NCI-H345 (cell line): ENCODE results near the gene BCL6B.
"Not testable (repeated sequence)": the region's sequence is repeated elsewhere in the genome, so short reads cannot be mapped to it uniquely, and the experiment has no call there.

Experiments
- DNase-seq: peaks from one replicate; lab custom pipeline; 2025; lab: John Stamatoyannopoulos, UW

BCL6B gene, protein sequence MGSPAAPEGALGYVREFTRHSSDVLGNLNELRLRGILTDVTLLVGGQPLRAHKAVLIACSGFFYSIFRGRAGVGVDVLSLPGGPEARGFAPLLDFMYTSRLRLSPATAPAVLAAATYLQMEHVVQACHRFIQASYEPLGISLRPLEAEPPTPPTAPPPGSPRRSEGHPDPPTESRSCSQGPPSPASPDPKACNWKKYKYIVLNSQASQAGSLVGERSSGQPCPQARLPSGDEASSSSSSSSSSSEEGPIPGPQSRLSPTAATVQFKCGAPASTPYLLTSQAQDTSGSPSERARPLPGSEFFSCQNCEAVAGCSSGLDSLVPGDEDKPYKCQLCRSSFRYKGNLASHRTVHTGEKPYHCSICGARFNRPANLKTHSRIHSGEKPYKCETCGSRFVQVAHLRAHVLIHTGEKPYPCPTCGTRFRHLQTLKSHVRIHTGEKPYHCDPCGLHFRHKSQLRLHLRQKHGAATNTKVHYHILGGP

DNA sequence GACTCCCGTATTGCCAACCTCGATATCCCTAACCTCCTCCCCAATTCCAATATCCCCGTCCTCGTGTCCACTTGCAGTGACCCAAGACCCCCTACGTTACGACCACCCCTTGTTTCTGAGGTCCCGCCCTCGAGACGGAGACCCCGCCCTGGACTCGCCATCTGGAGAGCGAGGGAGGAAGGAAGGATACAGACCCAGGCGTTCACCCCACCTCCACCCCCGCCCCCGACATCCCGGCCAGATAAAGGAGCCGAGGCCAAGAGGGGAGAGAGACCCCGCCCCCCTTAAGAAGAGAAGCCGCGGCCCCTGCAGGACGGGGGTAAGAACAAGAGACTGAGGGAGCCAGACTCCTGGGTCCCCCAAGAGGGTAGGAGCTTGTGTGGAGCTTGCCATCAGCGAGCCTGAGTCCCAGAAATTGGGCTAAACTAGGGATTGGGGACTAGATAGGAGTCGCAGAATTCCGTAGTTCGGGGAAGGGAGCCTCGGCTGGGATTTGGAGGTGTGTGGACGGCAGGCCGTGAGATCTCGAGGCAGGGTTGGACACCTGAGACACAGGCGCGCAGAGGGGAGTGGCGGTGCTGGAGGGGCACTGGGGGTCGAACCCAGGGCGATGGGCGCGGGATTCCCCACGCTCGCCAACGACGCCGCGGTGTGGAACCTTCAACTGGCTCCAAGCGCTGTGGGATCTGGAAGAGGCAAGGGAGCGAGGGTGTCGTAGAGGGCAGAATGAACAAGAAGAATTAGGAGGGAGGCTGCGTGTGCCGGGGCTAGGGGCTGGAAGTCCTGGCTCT, at the start of gene BCL6B:
Gene BCL6B, plus strand, starts transcription at position 270 of the 791 bp plus-strand sequence. CDS start 622 bp downstream, outside the sequence.
- peak; percentile 49 for DNase-seq

DNA sequence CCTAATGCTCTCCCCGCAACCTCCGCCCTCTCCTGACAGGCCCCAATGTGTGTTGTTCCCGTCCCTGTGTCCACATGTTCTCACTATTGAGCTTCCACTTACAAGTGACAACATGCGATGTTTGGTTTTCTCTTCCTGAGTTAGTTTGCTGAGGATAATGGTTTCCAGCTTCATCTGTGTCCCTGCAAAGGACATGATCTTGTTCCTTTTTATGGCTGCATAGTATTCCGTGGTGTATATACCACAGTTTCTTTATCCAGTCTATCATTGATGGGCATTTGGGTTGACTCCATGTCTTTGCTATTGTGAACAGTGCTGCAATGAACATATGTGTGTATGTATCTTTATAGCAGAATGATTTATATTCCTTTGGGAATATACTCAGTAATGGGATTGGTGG, 43.4 kb upstream of the BCL6B start:
- not testable (repeated sequence) for DNase-seq

DNA sequence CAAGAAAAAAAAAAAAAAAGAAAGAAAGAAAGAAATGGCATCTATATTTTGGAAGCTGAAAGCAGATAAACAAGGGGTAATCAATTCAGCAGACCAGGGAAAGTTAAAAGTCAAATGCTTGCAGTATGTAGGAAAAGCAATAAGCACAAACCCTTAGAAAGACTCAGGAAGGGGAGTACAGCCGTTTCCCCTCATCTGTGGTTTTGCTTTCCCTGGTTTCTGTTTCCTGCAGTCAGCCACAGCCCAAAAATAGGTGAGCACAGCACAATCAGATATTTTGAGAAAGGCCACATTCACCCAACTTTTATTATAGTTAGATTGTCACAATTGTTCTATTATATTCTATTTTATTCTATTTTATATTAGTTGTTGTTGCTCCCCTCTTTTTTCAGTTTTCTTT, 41.4 kb upstream of the BCL6B start:
- no peak for DNase-seq

GRCh38 chr17:6985266-6985665, 37.6 kb upstream of the BCL6B start:
- DNase-seq, result no peak

GRCh38 chr17:6986676-6987075, 36.2 kb upstream of the BCL6B start:
- no peak for DNase-seq

DNA sequence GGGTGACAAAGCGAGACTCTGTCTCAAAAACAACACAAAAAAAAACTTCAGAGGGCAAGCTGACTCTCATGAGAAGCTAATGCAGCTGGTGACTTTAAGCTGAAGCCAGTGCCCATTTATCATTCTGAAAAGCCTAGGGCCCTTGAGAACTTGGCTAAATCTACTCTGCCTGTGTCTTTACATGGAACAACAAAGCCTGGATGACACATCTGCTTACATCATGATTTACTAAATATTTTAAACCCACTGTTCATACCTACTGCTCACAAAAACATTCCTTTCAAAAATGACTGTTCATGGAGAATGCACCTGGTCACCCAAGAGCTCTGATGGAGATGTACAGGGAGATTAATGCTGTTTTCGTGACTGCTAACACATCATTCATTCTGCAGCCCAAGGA, 33.1 kb upstream of the BCL6B start:
- no peak for DNase-seq

DNA sequence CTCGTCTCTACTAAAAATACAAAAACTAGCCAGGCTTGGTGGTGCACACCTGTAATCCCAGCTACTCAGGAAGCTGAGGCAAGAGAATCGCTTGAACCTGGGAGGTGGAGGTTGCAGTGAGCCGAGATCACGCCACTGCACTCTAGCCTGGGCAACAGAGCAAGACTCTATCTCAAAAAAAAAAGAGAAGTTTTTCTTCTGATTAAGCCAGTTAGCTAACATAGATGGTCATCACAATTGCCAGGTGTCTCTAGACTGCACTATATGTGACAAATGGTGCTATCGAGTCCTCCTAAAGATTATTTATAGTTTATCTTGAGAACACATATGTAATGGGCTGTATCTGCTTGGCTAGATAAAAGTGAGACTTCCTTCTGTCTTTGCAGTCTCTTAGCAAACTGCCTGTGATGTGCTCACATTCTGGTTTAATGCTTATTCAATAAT, 29.2 kb upstream of the BCL6B start:
- DNase-seq, result not testable (repeated sequence)

DNA sequence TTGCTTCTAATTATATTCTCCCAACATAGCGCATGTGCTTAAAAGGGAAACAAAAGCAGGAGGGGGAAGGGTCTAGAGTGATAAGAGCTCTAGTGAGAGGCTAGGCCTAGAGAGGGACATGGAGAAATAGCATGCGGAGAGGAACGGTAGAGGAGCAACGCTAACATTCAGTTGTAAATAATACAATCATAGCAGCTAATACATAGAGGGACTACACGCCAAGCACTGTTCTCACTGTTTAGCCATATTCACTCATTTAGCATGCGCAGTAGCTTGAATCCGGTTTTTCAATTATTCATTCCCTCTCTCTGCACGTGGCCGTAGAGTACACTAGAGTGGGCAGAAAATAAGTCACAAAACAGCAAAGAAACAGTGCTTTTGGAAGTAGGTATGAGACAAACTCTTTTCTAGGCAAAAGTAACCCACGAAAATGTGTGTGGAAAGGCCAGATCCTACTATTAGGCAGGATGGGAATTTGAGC, 28.7 kb upstream of the BCL6B start:
- DNase-seq, result no peak

DNA sequence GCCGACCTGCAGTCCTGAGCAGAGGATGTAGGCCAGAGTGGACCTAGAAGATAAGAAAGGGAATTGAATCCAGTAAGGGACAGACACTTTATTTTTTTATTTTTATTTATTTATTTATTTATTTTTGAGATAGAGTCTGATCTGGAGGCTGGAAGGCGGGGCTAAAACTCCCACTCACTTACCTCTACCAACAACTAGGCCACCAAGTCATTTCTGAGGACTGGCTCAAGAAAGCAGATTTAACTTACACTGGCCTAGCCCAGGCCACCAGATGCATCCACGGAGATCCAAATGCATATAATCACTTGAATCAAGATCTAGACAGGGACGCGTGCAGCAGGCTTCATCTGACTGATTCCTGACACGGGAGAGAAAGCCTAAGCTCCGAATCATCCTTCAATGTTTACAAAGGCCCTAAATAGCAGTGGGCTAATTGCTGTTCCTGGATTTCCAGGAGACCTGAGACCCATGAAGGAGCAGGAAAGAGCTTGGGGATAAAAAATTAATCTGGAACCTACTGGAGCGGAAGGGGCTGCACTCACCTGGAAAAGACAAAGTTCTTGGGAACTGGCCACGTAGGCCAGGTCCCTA, 28.1 kb upstream of the BCL6B start:
- no peak for DNase-seq

- no peak for DNase-seq
These were observed 27.2 kb upstream of the BCL6B start, which contains the start of gene ALOX12 for GRCh38 chr17:6995500-6996255. Gene ALOX12 (plus strand): TSS chr17:6996049. CDS start chr17:6996118, 69 bp downstream.

DNA sequence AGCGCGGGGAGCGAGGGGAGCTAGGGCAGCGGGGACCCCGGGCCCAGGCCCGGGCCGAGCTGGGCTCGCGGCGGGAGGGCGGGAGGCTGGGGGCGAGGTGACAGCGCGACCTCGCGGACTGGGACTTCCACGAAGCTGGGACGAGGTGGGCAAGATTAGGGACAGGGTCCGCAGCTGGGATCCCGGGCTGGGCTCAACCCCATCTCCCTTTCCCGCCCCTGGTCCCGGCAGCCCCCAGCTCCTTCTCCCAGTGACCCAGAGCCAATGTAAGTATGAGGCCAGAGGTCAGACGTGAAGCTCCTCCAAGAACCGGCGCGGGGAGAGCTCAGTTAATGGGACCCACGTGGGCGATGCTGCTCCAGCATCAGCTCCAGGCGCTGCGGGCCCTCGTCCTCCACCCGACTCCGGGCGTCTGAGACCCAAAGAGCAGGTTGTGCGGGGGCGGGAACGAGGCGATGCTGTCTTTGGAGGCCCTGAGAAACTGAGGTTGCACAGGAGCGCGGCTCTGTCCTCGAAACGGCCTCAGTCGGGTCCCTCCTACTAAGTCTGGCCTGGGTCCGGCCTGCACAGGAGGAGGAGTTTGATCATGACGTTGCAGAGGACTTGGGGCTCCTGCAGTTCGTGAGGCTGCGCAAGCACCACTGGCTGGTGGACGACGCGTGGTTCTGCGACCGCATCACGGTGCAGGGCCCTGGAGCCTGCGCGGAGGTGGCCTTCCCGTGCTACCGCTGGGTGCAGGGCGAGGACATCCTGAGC, 26.4 kb upstream of the BCL6B start:
- no peak for DNase-seq

- no peak for DNase-seq
These were observed 25.7 kb upstream of the BCL6B start for GRCh38 chr17:6997171-6997570.

DNA sequence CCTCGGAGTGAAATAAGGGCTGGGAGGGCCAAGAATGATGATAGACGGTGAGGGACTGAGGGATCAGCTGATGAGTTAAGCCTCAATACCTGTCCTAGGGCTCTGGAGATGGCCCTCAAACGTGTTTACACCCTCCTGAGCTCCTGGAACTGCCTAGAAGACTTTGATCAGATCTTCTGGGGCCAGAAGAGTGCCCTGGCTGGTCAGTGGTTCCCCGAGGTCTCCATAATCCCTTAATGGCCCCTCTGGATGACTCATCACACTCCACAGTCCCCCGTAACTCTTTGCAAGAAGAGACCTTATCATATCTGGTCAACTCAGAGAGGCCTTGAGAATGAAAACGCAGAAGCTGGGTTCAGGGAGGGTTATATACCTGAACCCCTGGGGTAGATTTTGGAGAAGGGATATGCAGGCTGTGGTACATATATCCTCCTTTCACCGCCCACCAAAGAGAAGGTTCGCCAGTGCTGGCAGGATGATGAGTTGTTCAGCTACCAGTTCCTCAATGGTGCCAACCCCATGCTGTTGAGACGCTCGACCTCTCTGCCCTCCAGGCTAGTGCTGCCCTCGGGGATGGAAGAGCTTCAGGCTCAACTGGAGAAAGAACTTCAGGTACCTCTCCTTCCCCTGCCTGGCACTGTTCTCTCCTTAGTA, 23.9 kb upstream of the BCL6B start:
- no peak for DNase-seq

DNA sequence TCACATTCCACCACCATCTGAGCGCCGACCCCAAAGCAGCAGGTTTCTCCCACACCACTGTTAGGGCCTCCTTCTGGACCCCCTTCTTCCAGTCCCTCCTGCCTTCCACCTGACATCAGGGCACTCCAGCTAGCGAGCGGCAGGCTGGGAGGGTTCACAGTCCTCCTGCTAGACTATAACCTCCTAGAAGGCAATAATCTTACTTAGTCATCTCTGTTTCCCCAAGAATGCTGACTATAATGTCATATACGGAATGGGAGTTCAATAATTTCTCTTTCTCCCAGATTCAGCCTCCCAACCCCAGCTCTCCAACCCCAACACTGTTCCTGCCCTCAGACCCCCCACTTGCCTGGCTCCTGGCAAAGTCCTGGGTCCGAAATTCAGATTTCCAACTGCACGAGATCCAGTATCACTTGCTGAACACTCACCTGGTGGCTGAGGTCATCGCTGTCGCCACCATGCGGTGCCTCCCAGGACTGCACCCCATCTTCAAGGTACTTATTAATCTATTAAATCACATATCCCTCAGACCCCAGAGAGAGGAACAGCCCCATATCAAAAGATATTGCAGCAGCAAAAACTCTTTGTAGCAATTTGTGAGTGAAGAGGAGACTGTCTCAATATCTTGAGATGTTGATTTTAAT, 21.4 kb upstream of the BCL6B start:
- no peak for DNase-seq

DNA sequence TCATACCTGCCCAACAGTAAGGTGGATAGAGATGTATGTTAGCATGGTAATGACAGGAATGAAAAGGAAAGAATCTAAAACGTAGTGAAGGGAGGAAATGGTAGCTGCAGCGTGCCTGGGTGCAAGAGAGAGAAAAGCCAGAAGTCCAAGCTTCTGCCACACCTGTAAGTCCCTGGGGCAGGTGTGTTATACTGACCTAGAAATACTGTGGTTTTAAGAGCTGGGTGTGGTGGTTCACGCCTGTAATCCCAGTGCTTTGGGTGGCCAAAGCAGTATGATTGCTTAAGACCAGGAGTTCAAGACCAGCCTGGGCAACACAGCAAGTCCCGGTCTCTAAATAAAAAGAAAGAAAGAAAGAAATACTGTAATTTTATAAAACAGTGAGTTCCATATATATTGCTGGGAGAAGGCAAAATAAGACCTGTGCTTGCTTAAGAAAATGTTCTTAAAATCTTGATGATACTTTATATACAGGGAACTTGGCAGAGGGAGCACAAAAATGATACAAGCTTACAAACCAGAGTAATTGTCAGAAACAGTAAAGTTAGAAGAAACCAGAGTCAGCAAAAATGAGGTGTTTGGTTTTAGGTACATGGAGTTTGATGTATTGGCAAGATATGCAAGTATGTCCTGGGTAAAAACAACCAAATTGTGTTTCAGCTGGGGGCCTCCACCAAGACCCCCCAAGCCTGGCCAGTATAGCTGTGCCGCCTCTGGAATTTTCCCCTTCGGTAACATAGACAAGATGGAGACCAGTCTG, 20.4 kb upstream of the BCL6B start:
- DNase-seq, result no peak

DNA sequence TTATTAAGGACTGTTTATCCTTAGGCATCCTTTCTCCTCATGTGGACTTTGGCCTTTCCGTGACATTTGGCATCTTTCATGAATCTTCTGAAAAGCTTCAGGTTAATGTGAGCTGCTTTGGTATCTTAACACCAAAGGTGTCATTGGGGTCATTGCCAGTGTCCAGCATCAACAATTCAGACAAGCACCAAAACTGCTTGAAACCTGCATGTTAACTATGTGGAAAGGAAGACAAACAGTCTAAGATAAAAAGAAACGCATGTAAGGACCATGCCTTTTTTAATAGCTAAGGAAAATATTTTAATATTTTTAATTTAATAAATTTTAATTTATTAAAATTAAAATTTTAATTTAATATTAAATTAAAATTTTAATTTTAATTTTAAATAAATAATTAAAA, 19.1 kb upstream of the BCL6B start:
- no peak for DNase-seq

DNA sequence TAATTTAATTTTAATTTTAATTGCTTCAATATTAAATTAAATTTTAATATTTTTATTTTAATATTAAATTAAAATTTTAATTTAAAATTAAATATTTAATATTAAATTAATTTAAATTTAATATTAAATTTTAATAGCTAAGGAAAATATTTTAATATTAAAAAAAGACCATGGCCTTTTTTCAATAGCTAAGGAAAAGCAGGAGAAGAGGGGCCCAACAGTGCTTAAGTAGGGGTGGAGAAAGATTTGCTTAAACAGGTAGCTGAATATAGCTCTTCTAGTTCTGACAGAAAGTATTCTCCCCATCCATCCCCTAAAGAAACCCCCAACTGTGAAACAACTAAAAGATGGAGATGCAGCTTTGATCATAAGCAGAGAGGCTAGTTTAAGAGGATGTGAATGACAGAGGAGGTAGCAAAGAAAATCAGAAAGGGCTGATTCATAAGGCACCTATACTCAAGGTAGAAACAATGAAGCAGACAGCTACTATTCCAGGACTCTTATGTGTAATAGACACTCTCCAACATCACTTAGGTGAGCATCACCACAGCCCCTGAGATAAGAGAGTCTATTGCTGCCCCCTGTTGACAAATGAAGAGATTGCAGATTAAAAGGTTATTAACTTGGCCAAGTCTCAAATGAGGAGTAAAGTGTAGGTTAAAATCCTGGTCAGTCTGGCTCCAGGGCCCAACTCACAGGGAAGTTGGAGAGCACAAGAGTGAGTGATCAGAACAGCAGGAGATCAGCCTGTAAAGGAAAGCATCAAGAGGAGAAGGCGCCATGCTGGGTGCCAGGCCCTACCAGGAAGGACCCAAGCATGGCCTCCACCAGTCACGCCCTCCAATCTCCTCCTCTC, 18.2 kb upstream of the BCL6B start:
- DNase-seq, result peak; percentile 73

DNA sequence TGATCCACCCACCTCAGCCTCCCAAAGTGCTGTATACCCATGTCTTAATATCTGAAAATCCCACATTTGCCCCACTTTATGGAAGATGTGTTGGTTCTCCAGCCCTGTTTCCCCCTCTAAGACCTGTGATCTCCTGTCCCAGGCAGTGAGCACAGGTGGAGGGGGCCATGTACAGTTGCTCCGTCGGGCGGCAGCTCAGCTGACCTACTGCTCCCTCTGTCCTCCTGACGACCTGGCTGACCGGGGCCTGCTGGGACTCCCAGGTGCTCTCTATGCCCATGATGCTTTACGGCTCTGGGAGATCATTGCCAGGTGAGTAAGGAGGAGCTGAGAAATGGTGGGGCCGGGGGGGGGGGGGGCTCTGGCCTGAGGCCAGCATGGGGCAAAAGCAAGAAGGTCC, 17.1 kb upstream of the BCL6B start:
- DNase-seq, result no peak
